HG02870 (cell line): ENCODE data around the gene P2RY6.
"Not testable (repeated sequence)": the region's sequence is repeated elsewhere in the genome, so short reads cannot be mapped to it uniquely, and the experiment has no call there.

Source experiments
- ATAC-seq: cut with Tn5 transposase; IDR thresholded peaks from one replicate; pipeline ENCODE4 v1.9.1; 2021; ENCODE audit warnings: mild to moderate bottlenecking, moderate library complexity; ENCODE audit not compliant: unreplicated experiment

Gene P2RY6

GRCh38 chr11:73259406-73260126 lies 12.6 kb upstream of the P2RY6 start:
- no peak for ATAC-seq

DNA sequence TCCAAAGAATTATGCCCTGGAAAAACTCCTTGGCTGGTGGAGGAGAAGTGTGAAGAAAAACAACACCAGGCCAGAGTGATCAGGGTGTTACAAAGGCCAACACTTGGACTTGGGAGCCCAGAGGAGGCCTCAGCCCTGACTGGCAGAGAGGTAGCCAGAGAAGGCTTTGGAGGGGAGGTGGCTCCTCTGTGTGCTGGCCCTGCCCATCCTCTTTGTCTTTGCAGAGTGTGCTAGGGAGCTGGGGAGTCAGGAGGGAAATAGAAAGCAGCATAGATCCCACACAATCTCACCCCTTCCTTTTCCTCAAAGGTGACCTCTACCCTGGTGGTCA lies 12.0 kb upstream of the P2RY6 start:
- ATAC-seq: no peak

DNA sequence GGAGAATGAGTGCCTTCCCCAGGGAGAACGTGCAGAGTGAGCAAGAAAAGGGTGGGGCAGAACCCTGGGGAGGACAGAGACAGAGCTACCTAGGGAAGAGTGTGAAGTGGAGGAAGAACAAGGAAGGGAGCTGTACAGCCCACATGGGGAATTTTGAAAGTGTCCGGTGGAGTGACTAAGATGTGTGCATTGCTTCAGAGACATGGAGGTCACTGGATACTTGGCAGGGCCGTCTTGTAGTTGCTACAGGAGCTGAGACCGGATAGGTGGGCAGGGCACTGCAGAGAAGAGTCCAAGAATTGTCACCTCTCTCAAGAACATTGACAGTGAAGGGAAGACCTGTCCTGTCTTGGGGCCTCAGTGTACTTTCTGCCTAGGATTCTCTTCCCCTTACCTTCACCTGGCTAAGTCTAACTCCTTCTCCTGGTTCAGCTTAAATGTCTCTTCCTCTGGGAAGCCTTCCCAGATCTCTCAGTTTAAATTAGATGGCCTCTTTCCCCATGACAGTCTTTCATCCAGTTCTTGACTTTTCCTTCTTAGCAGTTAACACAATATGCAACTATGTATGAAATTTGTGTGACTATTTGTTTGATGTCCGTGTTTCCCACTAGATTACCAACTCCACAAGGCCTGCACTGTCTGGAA lies 9.2 kb upstream of the P2RY6 start:
- no peak for ATAC-seq

- no peak for ATAC-seq
Observed at GRCh38 chr11:73263640-73264039, 8.5 kb upstream of the P2RY6 start.

- no peak for ATAC-seq
Observed at GRCh38 chr11:73265278-73265810, 6.8 kb upstream of the P2RY6 start.

DNA sequence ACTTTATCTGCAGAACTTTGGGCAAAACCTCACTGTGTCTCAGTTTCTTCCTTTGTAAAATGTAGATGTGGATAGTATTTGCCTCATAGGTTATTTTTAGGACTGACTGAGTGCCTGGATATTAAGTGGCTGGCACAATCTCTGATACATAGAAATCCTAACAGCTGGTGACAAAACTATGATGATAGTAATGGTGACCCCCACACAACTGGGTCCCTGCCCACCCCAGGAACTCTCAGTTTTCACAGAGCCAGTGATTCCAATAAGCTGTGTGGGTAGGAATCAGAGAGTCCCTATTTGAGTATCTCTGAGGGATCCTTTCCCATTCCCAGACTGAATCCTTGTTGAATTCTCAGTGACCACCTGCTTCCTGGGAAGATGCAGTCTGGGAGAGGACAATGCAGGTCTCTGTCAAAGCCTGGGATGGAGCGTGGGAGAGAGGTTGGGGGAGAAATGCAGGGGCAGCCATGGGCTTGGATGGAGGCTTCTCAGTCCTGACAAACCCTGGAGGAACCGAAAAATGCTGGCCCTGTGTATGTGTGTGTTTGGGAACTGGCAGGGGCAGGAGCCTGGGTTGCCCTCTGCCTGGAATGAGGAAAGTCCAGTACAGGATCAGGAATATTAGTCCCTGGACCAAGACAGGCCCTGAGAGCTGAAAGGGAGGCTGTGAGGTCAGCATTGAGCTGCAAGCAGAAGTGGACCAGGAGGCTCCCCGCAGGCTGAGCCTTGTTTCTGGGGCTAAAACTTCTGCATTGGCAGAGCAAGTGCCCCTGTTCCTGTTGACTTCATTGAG lies 6.1 kb upstream of the P2RY6 start:
- ATAC-seq: no peak

- no peak for ATAC-seq
Observed at GRCh38 chr11:73266646-73267020, 5.5 kb upstream of the P2RY6 start.

GRCh38 chr11:73267122-73267846 lies 4.9 kb upstream of the P2RY6 start:
- ATAC-seq: no peak

GRCh38 chr11:73267906-73268540 lies 4.1 kb upstream of the P2RY6 start:
- no peak for ATAC-seq

GRCh38 chr11:73268671-73269271 lies 3.4 kb upstream of the P2RY6 start:
- no peak for ATAC-seq

DNA sequence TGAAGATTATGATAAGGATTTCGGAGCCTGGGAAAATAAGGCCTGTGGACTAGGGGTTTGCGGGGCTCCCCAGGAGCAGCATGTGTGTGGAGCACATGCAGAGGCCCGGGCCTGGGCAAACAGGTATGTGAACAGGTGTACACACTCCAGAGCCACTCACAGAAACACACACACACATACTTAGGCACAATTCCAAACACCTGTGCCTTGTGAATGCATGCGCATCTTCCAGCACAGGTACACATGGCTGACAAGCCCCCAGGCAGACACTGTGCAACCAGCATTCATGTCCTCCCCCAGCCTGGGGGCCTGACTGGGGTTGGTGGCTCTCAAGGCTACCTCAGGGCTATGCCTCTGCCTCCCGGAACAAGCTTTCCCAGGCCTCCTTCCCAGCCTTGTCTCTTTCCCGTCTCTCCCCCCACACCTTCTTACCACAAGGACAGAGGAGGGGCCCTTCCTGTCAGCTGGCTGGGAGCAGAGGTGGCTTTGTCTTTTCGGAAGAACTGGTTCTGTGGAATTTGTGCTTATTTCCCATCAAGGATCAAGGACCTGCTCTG lies 2.6 kb upstream of the P2RY6 start:
- no peak for ATAC-seq

GRCh38 chr11:73270016-73270854 lies 1.9 kb upstream of the P2RY6 start:
- no peak for ATAC-seq

DNA sequence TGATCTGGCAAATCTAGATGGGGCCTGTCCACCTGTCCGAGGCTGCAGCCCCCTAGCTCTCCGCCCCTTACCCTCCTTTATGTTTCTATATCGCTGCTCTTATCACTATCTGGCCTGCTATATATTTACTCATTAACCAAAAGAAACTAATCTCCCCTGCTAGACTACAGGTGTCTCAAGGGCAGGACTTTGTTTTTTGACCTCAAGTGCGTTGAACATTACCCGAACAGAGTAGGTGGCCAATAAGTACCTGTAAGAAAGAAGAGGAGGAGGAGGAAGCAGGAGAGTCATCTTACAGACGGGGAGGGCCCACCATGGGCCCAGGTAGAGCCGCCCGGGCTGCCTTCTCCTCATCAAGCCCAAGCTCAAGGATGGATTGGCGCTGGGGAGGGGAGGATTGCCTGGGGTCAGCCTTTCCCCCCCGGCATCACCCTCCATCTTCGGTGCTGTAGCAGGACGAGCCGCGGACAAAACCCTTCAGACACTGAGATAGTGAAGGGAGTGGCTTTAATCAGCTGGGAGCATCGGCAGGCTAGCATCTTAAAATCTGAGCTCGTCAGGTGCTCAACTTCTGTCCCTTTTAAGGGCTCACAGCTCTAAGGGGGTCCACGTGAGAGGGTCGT lies 1.2 kb upstream of the P2RY6 start:
- ATAC-seq: no peak

DNA sequence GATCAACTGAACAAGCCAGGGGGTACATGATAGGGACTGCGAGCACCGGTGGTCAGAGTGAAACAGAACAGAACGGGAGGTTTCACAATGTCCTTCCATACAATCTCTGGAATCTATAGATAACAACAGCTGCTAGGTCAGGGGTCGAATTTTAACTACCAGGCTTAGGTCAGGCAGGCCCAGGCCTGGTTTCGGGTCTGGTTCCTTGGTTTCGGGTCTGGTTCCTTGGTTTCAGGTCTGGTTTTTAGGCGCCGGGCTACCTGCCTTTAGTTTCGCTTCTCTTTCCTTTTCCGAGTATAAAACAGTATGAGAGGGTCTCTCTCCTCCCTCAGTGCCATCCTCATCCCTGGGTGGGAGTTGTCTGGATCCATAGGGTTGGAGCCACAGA lies 666 bp upstream of the P2RY6 start:
- not testable (repeated sequence) for ATAC-seq

DNA sequence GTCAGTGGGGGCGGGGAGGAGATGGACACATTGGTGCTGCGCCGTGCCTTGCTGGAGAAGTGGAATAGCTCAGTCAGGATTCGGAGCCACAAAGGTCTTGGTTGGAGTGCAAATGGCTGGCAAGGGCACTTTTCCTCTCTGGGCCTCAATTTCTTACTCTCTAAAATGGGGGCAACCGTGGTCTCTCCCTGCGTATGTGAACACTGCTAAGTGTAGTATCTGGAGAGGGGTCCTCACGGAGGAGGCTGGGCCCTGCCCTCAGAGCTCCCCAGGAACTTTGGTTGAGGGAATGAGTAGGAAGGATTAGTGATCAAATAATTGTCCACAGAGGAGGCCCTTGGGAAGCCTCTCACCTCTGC lies 521 bp downstream of the P2RY6 start:
- ATAC-seq: no peak

DNA sequence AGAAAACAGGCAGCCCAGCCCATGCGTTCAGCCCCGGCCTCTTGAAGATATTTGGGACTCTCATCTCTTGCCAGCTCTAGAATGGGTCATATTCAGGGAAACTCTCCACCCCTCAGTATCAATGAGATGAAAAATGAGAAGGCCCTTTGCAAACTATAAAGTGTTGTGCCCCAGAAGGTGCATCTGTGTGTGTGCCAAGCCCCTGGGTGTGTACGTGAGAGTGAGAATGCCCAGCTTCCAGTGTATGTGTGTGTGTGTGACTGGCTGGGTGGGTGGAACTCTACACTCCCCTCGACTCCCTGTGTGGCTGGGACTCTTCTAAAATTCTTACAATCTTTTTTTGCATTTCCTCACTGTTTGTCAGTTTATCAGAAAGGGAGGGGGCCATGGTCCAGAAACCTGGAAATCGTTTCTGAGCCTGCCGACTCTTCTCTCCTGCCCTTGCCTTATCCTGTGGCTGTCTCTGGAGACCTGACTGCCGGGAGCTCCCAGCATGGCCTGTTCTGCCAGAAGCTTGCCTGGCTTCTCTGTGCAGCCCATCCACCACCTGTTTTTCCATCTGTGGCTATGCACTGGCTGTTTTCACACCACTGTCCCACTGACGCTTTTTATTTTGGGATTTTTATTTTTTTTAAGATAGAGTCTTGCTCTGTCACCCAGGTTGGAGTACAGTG lies 1.2 kb downstream of the P2RY6 start:
- ATAC-seq: no peak

GRCh38 chr11:73274191-73274590 lies 2.1 kb downstream of the P2RY6 start:
- ATAC-seq: not testable (repeated sequence)

- no peak for ATAC-seq
Observed at GRCh38 chr11:73274722-73275380, 2.7 kb downstream of the P2RY6 start.
